Measurements from ENCODE around the gene GLOD5.

GLOD5 gene

GRCh38 chrX:48779399-48779798, 17.9 kb downstream of the GLOD5 start:
- H3K4me3 ChIP-seq (ENCODE audit: low read length), result no peak overlapping the region
- no peak for DNase-seq (ENCODE audit: low read depth)
- no peak for TF ChIP-seq CTCF (conservative IDR thresholded peaks at IDR 0.05; ENCODE audit: low read length)

GRCh38 chrX:48781705-48782104, 20.2 kb downstream of the GLOD5 start:
- no peak for TF ChIP-seq CTCF (conservative IDR thresholded peaks at IDR 0.05; ENCODE audit: low read length)
- H3K4me3 ChIP-seq (ENCODE audit: low read length), result no peak overlapping the region
- no peak for DNase-seq (ENCODE audit: low read depth)

GRCh38 chrX:48782216-48782615, 20.7 kb downstream of the GLOD5 start:
- no peak for TF ChIP-seq CTCF (conservative IDR thresholded peaks at IDR 0.05; ENCODE audit: low read length)
- no peak for DNase-seq (ENCODE audit: low read depth)
- no peak overlapping the region for H3K4me3 ChIP-seq (ENCODE audit: low read length)

- DNase-seq (ENCODE audit: low read depth), result no peak
- no peak overlapping the region for H3K4me3 ChIP-seq (ENCODE audit: low read length)
- TF ChIP-seq CTCF (conservative IDR thresholded peaks at IDR 0.05; ENCODE audit: low read length), result no peak
Observed at GRCh38 chrX:48782795-48783194, 21.2 kb downstream of the GLOD5 start.

GRCh38 chrX:48784726-48785125, 23.2 kb downstream of the GLOD5 start:
- TF ChIP-seq CTCF (conservative IDR thresholded peaks at IDR 0.05; ENCODE audit: low read length), result no peak
- H3K4me3 ChIP-seq (ENCODE audit: low read length), result no peak overlapping the region
- no peak for DNase-seq (ENCODE audit: low read depth)

- H3K4me3 ChIP-seq (ENCODE audit: low read length), result no peak overlapping the region
- no peak for DNase-seq (ENCODE audit: low read depth)
- TF ChIP-seq CTCF (conservative IDR thresholded peaks at IDR 0.05; ENCODE audit: low read length), result no peak
Observed at GRCh38 chrX:48785186-48785539, 23.6 kb downstream of the GLOD5 start.

GRCh38 chrX:48785540-48786214, 24.1 kb downstream of the GLOD5 start:
- TF ChIP-seq CTCF (conservative IDR thresholded peaks at IDR 0.05; ENCODE audit: low read length), result no peak
- DNase-seq (ENCODE audit: low read depth), result no peak
- H3K4me3 ChIP-seq (ENCODE audit: low read length), result no peak overlapping the region
